ENCODE results near the gene PTPRC. TPM values are rescaled to one million over a fixed set of nuclear protein-coding genes. Genes with fewer than 3 reads are reported as not detected.

The PTPRC gene
- polyA plus RNA-seq, 10 donors = 3.6 to 40.0 (median 5.5) TPM

DNA sequence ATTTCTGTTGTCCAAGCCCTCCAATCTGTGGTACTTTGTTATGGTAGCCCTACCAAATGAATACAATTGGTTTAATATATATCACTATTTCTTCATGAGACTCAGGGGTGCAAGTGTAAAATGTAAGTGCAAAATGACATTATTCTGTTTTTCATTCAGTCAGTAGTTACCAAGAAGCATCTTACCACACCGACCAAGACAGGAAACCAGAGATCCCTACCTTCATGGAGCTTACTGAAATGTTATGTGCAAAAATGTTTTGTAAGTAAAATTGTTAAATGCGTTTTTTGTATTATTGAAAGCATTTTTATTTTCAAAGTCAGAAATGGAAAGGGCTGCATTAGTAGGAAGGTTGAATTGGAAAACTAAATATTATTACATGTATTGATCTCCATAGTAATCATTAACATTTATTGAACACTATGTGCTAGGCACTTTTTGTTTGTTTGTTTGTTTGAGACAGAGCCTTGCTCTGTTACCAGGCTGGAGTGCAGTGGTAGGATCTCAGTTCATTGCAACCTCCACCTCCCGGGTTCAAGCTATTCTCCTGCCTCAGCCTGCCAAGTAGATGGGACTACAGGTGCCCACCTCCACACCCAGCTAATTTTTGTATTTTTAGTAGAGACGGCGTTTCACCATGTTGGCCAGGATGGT lies 166.8 kb downstream of the PTPRC start:
- DNase-seq = no peak

DNA sequence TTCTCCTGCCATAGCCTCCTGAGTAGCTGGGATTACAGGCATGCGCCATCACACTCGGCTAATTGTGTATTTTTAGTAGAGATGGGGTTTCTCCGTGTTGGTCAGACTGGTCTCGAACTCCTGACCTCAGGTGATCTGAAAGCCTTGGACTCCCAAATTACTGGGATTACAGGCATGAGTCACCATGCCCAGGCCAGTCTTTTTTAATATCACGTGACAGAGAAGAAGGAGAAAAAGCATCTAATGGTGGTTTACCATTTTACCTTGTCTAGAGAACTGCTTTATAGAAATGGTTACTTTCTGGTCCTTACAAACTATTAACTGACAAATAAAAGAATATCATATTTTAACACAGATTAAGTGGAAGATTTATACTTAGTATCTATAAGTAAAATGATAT lies 168.0 kb downstream of the PTPRC start:
- no peak for DNase-seq

Other genes starting within 250 kb of the PTPRC start
- not detected for gene ATP6V1G3, start 98.4 kb upstream of the PTPRC start, polyA plus RNA-seq (ENCODE audit: insufficient read length in 10 of 10)